COLO668 (cell line): Measurements from ENCODE around the gene FAM107B.
A peak's percentile ranks its signal among the peaks of the same experiment; 100 is the strongest.
"Not testable (repeated sequence)": the region's sequence is repeated elsewhere in the genome, so short reads cannot be mapped to it uniquely, and the experiment has no call there.

ENCODE experiments used
- DNase-seq: peaks from one replicate; lab custom pipeline; 2025; ENCODE audit not compliant: unreplicated experiment; lab: John Stamatoyannopoulos, UW

The FAM107B gene

DNA sequence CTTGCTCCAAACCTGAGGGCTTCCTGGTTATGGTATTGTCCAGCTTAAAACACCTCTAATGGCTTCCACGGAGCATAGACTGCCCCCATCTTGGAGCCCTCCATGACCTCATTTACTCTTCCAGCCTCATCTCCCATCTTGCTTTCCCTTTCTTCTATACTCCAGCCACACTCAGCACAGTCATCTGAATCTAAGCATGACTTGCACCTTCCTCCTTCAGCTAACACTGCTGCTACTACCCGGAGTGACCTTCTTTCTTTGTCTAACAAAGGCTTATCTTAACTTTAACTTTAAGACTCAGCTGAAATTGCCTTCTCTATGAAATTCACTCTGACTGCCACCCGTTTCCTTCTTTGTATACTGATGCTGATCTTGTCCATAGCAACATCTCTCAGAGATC is 135.1 kb downstream of the FAM107B start:
- DNase-seq: no peak

GRCh38 chr10:14635043-14635710 is 139.5 kb downstream of the FAM107B start:
- DNase-seq: no peak

GRCh38 chr10:14634572-14634971 is 140.1 kb downstream of the FAM107B start:
- not testable (repeated sequence) for DNase-seq

GRCh38 chr10:14625765-14626525 is 148.8 kb downstream of the FAM107B start:
- DNase-seq: no peak

DNA sequence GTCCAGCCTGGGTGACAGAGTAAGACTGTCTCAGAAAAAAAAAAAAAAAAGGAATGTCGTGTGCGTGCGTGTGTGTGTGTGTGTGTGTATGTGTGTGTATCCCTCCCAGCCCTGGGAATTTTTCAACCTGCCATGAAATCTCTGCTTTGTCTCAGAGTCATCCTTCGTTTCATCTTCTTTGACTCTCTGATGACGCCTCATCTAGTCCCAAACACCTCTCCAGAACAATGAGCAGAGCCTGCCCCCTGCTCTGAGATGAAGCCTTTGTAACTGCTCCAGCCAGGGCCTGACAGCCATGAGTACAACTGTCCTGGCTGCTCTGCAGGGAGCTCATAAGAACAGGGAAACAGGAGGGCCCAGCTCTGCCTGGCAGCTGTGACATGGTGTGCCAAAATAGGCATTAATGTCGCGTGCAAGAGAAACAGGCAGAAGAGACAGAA is 149.5 kb downstream of the FAM107B start:
- DNase-seq: peak; percentile 10

- no peak for DNase-seq
These were observed 150.1 kb downstream of the FAM107B start for GRCh38 chr10:14624600-14624999.

DNA sequence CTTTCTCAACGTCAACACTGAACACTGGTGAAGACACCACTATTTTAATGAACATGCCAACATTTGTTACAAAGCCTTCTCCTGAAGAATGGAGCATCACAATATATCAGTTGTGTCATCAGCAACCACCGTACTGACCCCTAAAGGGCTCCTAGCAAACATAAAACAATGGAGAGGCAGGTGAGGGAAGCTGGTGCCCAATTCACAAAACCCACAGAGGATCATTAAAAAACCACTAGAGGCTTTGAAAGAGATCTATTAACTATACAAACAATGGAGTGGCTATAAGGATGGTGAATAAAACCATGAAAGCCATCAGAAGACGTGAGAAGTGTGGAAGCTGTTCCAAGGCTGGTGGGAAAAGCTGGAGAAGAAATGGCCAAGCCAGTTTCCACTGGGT is 150.8 kb downstream of the FAM107B start:
- peak; percentile 41 for DNase-seq

GRCh38 chr10:14621037-14621436 is 153.7 kb downstream of the FAM107B start:
- no peak for DNase-seq

DNA sequence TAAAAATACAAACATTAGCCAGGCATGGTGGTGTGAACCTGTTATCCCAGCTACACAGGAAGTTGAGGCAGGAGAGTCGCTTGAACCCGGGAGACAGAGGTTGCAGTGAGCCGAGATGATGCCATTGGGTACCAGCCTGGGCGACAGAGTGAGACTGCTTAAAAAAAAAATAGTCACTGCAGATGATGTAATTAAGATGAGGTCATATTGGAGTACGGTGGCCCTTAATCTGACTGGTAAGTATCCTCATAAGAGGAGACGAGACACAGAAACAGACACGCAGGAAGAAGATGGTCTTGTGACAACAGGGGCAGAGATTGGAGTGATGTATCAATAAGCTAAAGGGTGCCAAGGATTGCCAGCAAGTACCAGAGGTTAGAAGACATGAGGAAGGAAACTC is 156.0 kb downstream of the FAM107B start:
- DNase-seq: no peak

DNA sequence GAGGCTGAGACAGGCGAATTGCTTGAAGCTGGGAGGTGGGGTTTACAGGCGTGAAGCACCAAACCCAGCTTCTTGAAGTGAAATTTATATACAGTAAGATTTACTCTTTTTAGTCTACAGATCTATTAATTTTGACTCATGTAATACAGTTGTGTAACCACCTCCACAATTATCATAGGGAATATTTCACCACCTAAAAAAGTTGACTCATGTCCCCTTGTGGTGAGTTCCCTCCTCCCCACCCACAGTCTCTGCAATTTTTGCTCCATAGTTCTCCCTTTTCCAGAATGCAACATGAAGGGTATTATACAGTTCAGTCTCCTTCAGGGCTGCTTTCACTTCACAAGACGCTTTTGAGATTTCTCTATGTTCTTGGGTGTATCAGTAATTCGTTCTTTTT is 156.8 kb downstream of the FAM107B start:
- DNase-seq: no peak

GRCh38 chr10:14616955-14617730 is 157.6 kb downstream of the FAM107B start:
- DNase-seq: no peak

DNA sequence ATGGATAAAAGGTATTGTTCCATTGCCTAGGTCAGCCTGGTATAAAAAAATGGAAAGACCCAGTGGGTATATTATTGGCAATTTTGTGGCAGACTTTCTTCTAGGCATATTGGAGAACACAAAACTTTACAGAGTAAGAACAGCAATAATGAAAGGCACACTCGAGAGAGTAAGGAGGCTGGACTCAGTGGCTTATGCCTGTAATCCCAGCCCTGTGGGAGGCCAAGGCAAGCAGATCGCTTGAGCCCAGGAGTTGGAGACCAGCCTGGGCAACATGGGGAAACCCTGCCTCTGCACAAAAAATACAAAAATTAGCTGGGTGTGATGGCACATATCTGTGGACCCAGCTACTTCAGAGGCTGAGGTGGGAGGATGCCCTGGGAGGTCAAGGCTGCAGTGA is 158.2 kb downstream of the FAM107B start:
- no peak for DNase-seq

- DNase-seq: no peak
These were observed 161.1 kb downstream of the FAM107B start for GRCh38 chr10:14613588-14613920.

GRCh38 chr10:14612873-14613587 is 161.7 kb downstream of the FAM107B start:
- DNase-seq: no peak

- no peak for DNase-seq
These were observed 162.6 kb downstream of the FAM107B start for GRCh38 chr10:14611968-14612693.

GRCh38 chr10:14609178-14609577 is 165.5 kb downstream of the FAM107B start:
- no peak for DNase-seq

GRCh38 chr10:14608381-14609001 is 166.2 kb downstream of the FAM107B start:
- no peak for DNase-seq

- DNase-seq: no peak
These were observed 168.1 kb downstream of the FAM107B start for GRCh38 chr10:14606633-14607032.

DNA sequence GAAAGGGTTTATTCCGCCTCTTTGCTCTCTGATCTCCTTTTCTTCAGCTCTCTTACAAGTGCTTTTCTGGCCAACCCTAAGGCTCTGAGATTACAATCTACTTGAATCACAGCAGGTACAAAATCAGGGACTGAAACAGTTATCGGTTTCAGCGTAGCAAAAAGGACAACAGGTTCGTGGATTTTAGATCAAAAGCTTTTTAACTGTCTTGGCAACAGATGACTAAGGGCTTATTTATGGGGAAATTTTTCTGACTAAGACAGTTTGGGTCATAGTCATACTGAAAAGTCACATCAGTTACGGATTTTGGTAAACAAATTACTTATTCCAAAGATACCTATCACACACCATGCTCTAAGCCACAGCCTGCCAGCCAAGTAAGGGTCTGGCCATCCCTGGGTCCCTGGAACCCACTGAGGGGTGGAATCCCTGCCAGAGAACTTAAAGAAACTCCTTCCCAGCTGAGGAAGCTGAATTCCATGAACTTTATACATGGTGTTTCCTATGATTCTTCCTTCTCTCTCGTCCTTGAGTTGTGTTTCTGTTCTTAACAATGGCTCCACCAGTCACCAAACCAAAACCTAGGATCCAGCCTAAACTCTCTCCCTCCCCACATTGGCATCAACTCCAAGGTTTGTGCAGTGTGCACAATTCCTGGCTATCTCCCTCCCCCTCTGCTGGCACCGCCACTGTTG is 169.3 kb downstream of the FAM107B start:
- DNase-seq: no peak
